Activated CD8-positive, alpha-beta memory T cell treated with anti-CD3 and anti-CD28 coated beads, Interleukin-2, amount 10 ng/mL, durations not matched to agents 7 days and 5 days (primary cell): ENCODE data around the gene COX6A2. TPM values are rescaled to one million over a fixed set of nuclear protein-coding genes. Genes with fewer than 3 reads are reported as not detected.
A peak's percentile ranks its signal among the peaks of the same experiment; 100 is the strongest.
"Not testable (repeated sequence)": the region's sequence is repeated elsewhere in the genome, so short reads cannot be mapped to it uniquely, and the experiment has no call there.

Experiments
- ATAC-seq: fragments of 150-1000 bp; cut with Tn5 transposase; one replicate; pipeline ENCODE4 v1.10.0; 2021; ENCODE audit warnings: moderate library complexity
- CTCF ChIA-PET: fragments of 350-600 bp; sonication (Branson Sonifier 250); formaldehyde crosslinking; loops from one replicate; lab custom pipeline; 2021; ENCODE audit warnings: antibody characterized with exemption; lab: Charles Lee
- DNase-seq: peaks from one replicate; pipeline ENCODE4 v3.0.0-alpha.2; 2020
- H3K27ac Mint-ChIP-seq: one replicate; pipeline ENCODE4 v1.8.0; 2021; ENCODE audit warnings: mild to moderate bottlenecking, mixed read lengths
- H3K27me3 Mint-ChIP-seq: one replicate; pipeline ENCODE4 v1.8.0; 2021; ENCODE audit warnings: mixed read lengths
- H3K36me3 Mint-ChIP-seq: one replicate; pipeline ENCODE4 v1.8.0; 2021; ENCODE audit warnings: mild to moderate bottlenecking, mixed read lengths
- H3K4me1 Mint-ChIP-seq: one replicate; pipeline ENCODE4 v1.8.0; 2021; ENCODE audit warnings: mixed read lengths
- H3K4me3 Mint-ChIP-seq: one replicate; pipeline ENCODE4 v1.8.0; 2021; ENCODE audit warnings: mild to moderate bottlenecking, moderate library complexity, mixed read lengths
- H3K9me3 Mint-ChIP-seq: one replicate; pipeline ENCODE4 v1.8.0; 2022; ENCODE audit warnings: low read depth, mixed read lengths
- total RNA-seq, 2 experiments: library from RNA; stranded (reverse); gene quantifications; one replicate each; pipeline ENCODE4 v1.2.3, GENCODE V29; 2021

Gene COX6A2
- total RNA-seq, 2 experiments from 2014 or later, result not detected

- Mint-ChIP-seq H3K27me3 (peaks cover 13% of the 10 kb centered on the region), H3K36me3 (peaks cover 19% of the 10 kb centered on the region), H3K4me3 (no peak overlapping the region), H3K9me3 (no peaks in the 10 kb centered on the region), H3K27ac (peak overlapping the region; percentile 56), H3K4me1 (peaks cover 66% of the 10 kb centered on the region)
- DNase-seq, result no peak
- no peak for ATAC-seq
- CTCF ChIA-PET, result no interaction called here
Measured at GRCh38 chr16:31423801-31424200, 4.4 kb downstream of the COX6A2 start.

DNA sequence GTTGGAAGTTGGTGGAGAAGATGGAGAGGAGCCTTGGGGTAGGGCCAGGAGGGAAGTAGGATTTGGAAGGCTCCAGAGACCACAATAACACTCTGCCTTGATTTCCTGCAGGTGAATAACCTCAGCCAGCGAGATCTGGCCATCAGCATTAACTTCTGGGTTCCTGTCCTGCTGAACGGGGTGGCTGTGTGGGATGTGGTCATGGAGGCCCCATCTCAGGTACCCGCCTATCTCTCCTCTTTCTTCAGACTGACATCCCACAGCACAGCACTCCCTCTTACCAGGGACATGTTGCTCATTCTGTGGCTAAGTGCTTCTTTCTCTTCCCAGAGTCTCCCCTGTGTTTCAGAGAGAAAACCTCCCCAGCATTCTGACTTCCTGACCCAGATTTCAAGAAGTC is 4.9 kb downstream of the COX6A2 start:
- Mint-ChIP-seq H3K4me1 (peaks cover 67% of the 10 kb centered on the region), H3K27ac (peak overlapping the region; percentile 56), H3K9me3 (no peaks in the 10 kb centered on the region), H3K27me3 (peaks cover 10% of the 10 kb centered on the region), H3K36me3 (peaks cover 22% of the 10 kb centered on the region), H3K4me3 (peak overlapping the region; percentile 17)
- DNase-seq (peak; percentile 68), ATAC-seq (no peak)
- CTCF ChIA-PET, result interaction anchor here (3.9 kb wide), 1 partner anchor 39 kb away, joined by 31 read pairs; no protein-coding TSS in a partner anchor

GRCh38 chr16:31421587-31421986 is 6.6 kb downstream of the COX6A2 start:
- Mint-ChIP-seq H3K27ac (peak overlapping the region; percentile 94), H3K36me3 (peaks cover 30% of the 10 kb centered on the region), H3K27me3 (peaks cover 10% of the 10 kb centered on the region), H3K4me3 (peak overlapping the region; percentile 18), H3K9me3 (peaks cover 4% of the 10 kb centered on the region), H3K4me1 (peaks cover 73% of the 10 kb centered on the region)
- peak; percentile 88 for ATAC-seq
- CTCF ChIA-PET, result interaction anchor here (0.6 to 4.1 kb wide), 9 partner anchors 11 to 447 kb away, joined by 3 to 31 read pairs (median 4); partner anchors contain the start of gene ZNF843
- peak; percentile 95 for DNase-seq

- Mint-ChIP-seq H3K27ac (peak overlapping the region; percentile 79), H3K4me1 (peaks cover 86% of the 10 kb centered on the region), H3K36me3 (peaks cover 26% of the 10 kb centered on the region), H3K27me3 (peaks cover 4% of the 10 kb centered on the region), H3K4me3 (peak overlapping the region; percentile 19), H3K9me3 (peaks cover 5% of the 10 kb centered on the region)
- peak; percentile 51 for ATAC-seq
- CTCF ChIA-PET, result interaction anchor here (0.7 to 4.1 kb wide), 7 partner anchors 12 to 70 kb away, joined by 3 to 31 read pairs (median 3); partner anchors contain the start of gene ZNF843
- peak; percentile 81 for DNase-seq
Measured at GRCh38 chr16:31420037-31420436, 8.1 kb downstream of the COX6A2 start.

DNA sequence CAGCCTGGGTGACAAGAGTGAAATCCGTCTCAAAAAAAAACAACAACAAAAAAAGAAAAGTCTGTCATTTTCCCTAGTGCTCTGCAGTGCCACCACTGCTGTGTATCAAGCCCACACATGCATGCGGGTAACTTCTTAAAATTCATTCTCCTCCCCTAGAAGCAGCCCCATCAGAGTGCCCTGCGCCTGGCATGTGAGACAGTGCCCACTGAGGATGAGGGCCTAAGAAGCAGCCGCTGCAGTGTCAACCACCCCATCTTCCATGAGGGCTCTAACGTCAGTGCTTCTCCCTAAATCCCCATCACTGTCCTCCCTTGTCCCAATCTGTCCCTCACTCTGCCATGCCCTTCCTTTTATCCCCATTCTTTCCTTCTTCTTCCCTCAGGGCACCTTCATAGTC is 10.2 kb downstream of the COX6A2 start:
- peaks cover 5% of the 10 kb centered on the region for H3K9me3 Mint-ChIP-seq
- CTCF ChIA-PET, result interaction anchor here (1.2 kb wide), 1 partner anchor 35 kb away, joined by 5 read pairs; no protein-coding TSS in a partner anchor
- no peak overlapping the region for H3K27ac Mint-ChIP-seq
- DNase-seq (no peak), ATAC-seq (no peak)
- H3K4me1 Mint-ChIP-seq, result peaks cover 82% of the 10 kb centered on the region
- peaks cover 18% of the 10 kb centered on the region for H3K36me3 Mint-ChIP-seq
- H3K4me3 Mint-ChIP-seq, result no peak overlapping the region
- H3K27me3 Mint-ChIP-seq, result peaks cover 3% of the 10 kb centered on the region

DNA sequence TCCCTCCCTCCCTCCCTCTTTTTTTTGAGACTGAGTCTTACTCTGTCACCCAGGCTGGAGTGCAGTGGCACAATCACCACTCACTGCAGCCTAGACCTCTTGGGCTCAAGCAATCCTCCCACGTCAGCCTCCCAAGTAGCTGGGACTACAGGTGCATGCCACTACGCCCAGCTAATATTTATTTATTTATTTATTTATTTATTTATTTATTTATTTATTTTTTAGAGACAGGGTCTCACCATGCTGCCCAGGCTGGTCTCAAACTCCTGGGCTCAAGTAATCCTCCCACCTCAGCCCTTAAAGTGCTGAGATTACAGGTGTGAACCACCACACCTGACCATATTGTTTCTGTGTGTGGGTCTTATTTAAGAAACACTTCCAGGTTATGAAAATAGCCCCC is 11.1 kb downstream of the COX6A2 start:
- H3K4me1 Mint-ChIP-seq, result peaks cover 73% of the 10 kb centered on the region
- H3K4me3 Mint-ChIP-seq, H3K9me3 Mint-ChIP-seq, ATAC-seq, H3K27me3 Mint-ChIP-seq, DNase-seq, H3K27ac Mint-ChIP-seq: not testable (repeated sequence)
- peaks cover 18% of the 10 kb centered on the region for H3K36me3 Mint-ChIP-seq
- CTCF ChIA-PET, result interaction anchor here (1.3 kb wide), 1 partner anchor 84 kb away, joined by 3 read pairs; no protein-coding TSS in a partner anchor

GRCh38 chr16:31416371-31416770 is 11.8 kb downstream of the COX6A2 start:
- Mint-ChIP-seq H3K4me1 (peaks cover 66% of the 10 kb centered on the region), H3K36me3 (peaks cover 16% of the 10 kb centered on the region), H3K9me3 (peaks cover 5% of the 10 kb centered on the region), H3K27ac (no peak overlapping the region), H3K27me3 (peaks cover 8% of the 10 kb centered on the region), H3K4me3 (no peak overlapping the region)
- no peak for DNase-seq
- no peak for ATAC-seq
- CTCF ChIA-PET, result interaction anchor here (0.8 to 1.5 kb wide), 3 partner anchors 26 to 83 kb away, joined by 3 to 5 read pairs (median 3); partner anchors contain the start of gene ZNF843

GRCh38 chr16:31414706-31415105 is 13.5 kb downstream of the COX6A2 start:
- Mint-ChIP-seq H3K27ac (peak overlapping the region; percentile 73), H3K4me1 (peaks cover 52% of the 10 kb centered on the region), H3K36me3 (peaks cover 12% of the 10 kb centered on the region), H3K4me3 (peak overlapping the region; percentile 27), H3K9me3 (peaks cover 5% of the 10 kb centered on the region), H3K27me3 (peaks cover 8% of the 10 kb centered on the region)
- CTCF ChIA-PET, result interaction anchor here (1.1 to 1.5 kb wide), 3 partner anchors 16 to 28 kb away, joined by 3 to 5 read pairs (median 4); partner anchors contain the start of gene ZNF843
- ATAC-seq (peak; percentile 88), DNase-seq (peak; percentile 90)

- no peak overlapping the region for H3K4me3 Mint-ChIP-seq
- DNase-seq (no peak), ATAC-seq (no peak)
- CTCF ChIA-PET, result interaction anchor here (1.4 kb wide), 1 partner anchor 29 kb away, joined by 3 read pairs; the partner anchor contains the start of gene ZNF843
- H3K36me3 Mint-ChIP-seq, result peaks cover 12% of the 10 kb centered on the region
- peaks cover 5% of the 10 kb centered on the region for H3K9me3 Mint-ChIP-seq
- H3K27me3 Mint-ChIP-seq, result peaks cover 11% of the 10 kb centered on the region
- no peak overlapping the region for H3K27ac Mint-ChIP-seq
- H3K4me1 Mint-ChIP-seq, result peaks cover 49% of the 10 kb centered on the region
Measured at GRCh38 chr16:31413943-31414342, 14.2 kb downstream of the COX6A2 start.

- Mint-ChIP-seq H3K27me3 (peaks cover 15% of the 10 kb centered on the region), H3K4me1 (peaks cover 46% of the 10 kb centered on the region), H3K36me3 (peaks cover 10% of the 10 kb centered on the region), H3K4me3 (no peak overlapping the region), H3K9me3 (peaks cover 5% of the 10 kb centered on the region), H3K27ac (no peak overlapping the region)
- no peak for DNase-seq
- CTCF ChIA-PET, result interaction anchor here (1.4 kb wide), 1 partner anchor 29 kb away, joined by 3 read pairs; the partner anchor contains the start of gene ZNF843
- no peak for ATAC-seq
Measured at GRCh38 chr16:31413381-31413780, 14.8 kb downstream of the COX6A2 start.

GRCh38 chr16:31412750-31413149 is 15.4 kb downstream of the COX6A2 start:
- Mint-ChIP-seq H3K9me3 (peaks cover 2% of the 10 kb centered on the region), H3K27ac (no peak overlapping the region), H3K27me3 (peaks cover 16% of the 10 kb centered on the region), H3K4me3 (no peak overlapping the region), H3K36me3 (peaks cover 4% of the 10 kb centered on the region), H3K4me1 (peaks cover 40% of the 10 kb centered on the region)
- ATAC-seq (no peak), DNase-seq (no peak)
- CTCF ChIA-PET, result interaction anchor here (1.4 kb wide), 1 partner anchor 30 kb away, joined by 3 read pairs; the partner anchor contains the start of gene ZNF843

- H3K4me1 Mint-ChIP-seq, result peaks cover 28% of the 10 kb centered on the region
Measured at GRCh38 chr16:31411024-31411844, 16.9 kb downstream of the COX6A2 start.

GRCh38 chr16:31410082-31410481 is 18.1 kb downstream of the COX6A2 start:
- Mint-ChIP-seq H3K36me3 (no peaks in the 10 kb centered on the region), H3K27ac (no peak overlapping the region), H3K27me3 (peaks cover 23% of the 10 kb centered on the region), H3K4me3 (no peak overlapping the region), H3K4me1 (peaks cover 17% of the 10 kb centered on the region), H3K9me3 (no peaks in the 10 kb centered on the region)
- ATAC-seq, result no peak
- CTCF ChIA-PET, result interaction anchor here (1.1 kb wide), 1 partner anchor 11 kb away, joined by 3 read pairs; no protein-coding TSS in a partner anchor
- no peak for DNase-seq

More at GRCh38 chr16:31411024-31411844, 16.9 kb downstream of the COX6A2 start:
- ATAC-seq (no peak), DNase-seq (no peak)
- Mint-ChIP-seq H3K4me3 (no peak overlapping the region), H3K9me3 (no peaks in the 10 kb centered on the region), H3K36me3 (no peaks in the 10 kb centered on the region), H3K27me3 (peaks cover 23% of the 10 kb centered on the region), H3K27ac (no peak overlapping the region)
- CTCF ChIA-PET, result no interaction called here
